Inflammatory macrophage treated with lipopolysaccharide for 1 hour (primary cell): ENCODE data around the gene NPW.
"Not testable (repeated sequence)": the region's sequence is repeated elsewhere in the genome, so short reads cannot be mapped to it uniquely, and the experiment has no call there.

ENCODE experiments used
- DNase-seq, 2 donors: peaks; one replicate each; pipeline ENCODE4 v3.0.0-alpha.2; 2020 to 2022

The NPW gene

DNA sequence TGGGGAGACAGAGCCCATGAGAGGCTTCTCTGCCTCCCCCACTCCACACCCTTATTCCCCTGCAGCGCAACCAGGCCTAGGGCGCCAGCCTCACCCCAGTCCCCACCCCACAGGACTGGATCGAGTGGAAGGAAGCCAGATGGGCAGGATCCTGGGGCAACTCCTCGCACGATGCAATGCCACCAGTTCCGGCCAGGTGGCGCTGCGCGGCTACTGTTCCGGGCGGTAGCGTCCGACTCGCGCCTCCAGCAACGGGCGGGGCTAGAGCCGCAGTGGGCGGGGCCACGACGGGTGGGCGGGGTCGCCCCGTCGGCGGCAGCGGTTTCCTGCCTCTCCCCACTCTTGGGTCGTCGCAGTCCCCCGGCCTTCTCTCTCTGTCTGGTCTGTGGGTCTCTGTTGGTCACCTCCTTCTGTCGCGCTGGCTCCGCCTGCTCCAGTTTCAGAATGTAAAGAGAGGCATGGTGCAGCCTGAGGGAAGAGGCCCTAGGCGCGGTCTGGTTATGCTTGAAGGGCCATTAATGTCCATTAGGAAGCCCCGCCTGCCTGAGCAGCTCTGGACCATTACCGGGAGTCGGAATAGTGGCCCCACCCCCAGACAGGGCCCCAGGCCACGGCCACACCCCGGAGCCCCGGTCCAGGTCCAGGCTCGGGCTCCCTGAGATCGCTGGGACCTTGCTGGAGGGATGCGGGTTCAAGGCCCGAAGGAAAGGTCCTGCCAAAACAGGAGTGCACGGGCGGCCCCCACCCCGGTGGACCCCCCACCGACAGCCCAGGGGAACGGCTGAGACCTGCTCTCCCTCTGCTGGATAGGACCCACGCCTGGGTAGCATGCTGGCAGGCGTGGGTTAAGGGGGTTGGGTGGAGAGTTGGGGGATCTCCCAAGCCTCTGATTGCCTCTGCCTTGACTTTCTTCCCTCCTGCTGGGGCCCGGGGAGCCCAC is 3.8 kb downstream of the NPW start:
- DNase-seq: peak; percentile 74 to 99

GRCh38 chr16:2024032-2024420 is 4.4 kb downstream of the NPW start:
- no peak for DNase-seq

DNA sequence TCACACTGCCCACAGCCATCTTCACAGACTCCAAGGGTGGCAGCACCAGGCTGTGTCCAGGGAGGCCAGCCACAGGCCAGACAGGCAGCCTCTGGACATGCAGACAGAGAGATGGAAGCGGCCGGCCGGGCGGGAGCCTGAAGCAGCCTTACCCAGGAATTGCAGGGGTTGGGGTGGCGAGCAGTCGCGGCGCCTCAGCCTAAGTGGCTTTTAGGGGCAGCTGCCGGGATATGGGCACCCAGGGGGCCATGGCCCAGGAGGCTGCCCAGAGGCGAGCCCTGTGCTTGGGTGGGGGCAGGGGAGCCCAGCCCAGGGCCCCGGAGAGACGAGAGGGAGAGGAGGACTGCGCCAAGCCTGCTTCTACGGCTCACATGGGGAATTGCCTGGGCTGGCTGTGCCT is 5.7 kb downstream of the NPW start:
- no peak for DNase-seq

GRCh38 chr16:2025878-2026460 is 6.4 kb downstream of the NPW start:
- DNase-seq: no peak

- no peak for DNase-seq
These were observed 7.0 kb downstream of the NPW start, which contains the start of gene NHERF2 for GRCh38 chr16:2026461-2027023. NHERF2 (plus strand) TSS chr16:2026902; CDS start chr16:2027006, 104 bp downstream.

GRCh38 chr16:2027024-2028010 is 7.7 kb downstream of the NPW start:
- no peak for DNase-seq

- DNase-seq: no peak
These were observed 8.6 kb downstream of the NPW start for GRCh38 chr16:2028146-2028545.

- no peak for DNase-seq
These were observed 9.1 kb downstream of the NPW start for GRCh38 chr16:2028620-2029220.

- DNase-seq: no peak
These were observed 9.8 kb downstream of the NPW start for GRCh38 chr16:2029350-2029749.

GRCh38 chr16:2030036-2030435 is 10.5 kb downstream of the NPW start:
- no peak for DNase-seq

DNA sequence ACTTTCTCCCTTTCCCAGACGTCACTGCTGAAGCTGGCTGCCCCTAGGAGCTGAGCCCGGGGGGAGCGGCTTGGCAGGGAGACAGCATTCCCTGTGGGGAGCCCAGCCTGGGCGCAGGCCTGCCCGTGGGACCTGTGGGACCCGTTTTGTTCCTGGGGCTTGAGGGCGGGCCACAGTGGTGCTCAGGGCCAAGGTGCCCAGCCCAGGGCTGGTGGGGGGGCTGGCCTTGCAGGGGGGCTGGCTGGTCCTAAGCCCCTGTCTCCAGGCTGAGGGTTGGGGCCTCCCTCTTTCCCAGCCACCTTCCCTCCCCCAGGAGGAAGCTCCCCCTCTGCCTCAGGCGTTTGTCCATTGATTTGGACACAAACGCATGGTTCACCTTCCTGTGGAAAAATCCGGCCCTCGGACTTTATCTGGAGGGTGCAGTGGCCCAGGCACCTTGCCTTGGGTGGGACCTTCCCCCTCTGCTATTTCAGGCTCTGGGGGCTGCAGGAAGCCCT is 11.5 kb downstream of the NPW start:
- DNase-seq: no peak

DNA sequence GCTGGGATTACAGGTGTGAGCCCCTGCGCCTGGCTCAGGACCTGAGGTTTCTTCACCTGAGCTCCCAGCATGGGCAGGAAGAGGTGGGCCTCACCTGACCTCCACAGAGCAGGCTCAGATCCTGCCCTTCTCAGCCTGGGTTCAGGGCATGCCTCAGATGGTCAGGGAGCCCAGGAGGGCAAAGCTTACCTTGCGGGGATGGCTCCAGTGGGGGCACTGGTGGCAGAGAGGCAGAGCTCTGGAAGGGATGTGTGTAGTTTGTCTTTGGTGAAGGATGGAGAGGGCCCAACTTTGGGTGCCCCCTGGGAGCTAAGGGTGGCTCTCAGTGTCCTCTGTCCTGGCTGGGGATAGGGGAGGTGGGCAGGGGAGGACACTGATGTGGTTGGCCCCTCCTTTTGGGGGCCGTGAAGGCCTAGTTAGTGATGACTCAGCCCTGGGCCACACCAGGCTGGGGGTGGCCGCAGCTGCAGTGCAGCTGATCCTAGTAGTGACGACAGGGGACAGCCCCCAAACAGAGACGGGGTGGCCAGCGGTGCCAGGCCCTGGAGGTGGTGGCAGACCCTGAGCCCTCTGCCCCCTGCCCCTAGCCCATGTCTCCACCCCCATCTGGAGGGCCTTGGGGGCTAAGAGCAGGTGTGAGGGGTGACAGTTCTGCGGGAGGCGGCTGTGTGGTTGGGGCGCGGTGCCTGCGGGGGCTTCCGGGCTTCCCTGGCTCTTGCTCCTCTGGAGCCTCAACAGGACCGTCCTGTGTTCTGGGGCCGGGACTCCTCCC is 12.9 kb downstream of the NPW start:
- no peak for DNase-seq

DNA sequence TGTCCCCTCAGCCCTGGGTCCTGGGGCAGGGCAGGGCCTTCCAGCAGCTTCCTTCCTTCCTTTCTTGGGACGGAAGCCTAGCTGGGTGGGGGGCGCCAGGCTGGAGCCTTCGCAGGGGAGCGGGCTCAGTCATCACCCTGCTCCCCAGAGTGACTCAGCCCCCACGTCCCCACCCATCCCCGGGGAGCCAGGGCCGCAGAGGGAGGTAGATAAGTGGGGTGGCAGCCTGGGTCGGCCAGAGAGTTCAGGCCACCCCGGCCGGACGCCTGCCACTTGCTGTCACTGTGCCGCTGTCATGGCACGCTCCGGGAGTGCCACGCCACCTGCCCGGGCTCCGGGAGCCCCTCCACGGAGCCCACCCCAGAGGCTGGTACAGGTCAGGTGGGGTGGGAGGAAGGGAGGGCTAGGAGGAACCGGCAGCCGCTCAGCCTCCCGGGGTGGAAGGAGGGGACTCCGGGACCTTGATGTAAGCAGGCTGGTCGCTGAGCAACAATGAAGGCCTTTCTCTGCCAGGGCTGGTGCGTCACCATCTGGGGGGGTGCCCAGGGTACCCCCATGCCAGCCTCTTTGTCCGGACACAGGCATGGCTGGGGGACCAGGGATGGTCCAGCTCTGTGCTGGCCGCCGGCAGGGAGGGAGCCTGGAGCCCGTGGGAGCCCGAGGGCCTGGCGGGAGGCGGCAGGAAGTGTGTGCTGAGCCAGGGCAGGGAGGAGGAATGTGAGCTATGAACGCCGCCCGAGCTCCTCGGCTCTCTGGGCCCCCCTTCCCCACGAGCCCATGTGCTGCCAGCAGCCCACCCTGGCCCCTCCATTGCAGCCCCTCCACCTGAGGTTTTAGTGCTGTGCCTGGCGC is 13.7 kb downstream of the NPW start:
- DNase-seq: no peak

DNA sequence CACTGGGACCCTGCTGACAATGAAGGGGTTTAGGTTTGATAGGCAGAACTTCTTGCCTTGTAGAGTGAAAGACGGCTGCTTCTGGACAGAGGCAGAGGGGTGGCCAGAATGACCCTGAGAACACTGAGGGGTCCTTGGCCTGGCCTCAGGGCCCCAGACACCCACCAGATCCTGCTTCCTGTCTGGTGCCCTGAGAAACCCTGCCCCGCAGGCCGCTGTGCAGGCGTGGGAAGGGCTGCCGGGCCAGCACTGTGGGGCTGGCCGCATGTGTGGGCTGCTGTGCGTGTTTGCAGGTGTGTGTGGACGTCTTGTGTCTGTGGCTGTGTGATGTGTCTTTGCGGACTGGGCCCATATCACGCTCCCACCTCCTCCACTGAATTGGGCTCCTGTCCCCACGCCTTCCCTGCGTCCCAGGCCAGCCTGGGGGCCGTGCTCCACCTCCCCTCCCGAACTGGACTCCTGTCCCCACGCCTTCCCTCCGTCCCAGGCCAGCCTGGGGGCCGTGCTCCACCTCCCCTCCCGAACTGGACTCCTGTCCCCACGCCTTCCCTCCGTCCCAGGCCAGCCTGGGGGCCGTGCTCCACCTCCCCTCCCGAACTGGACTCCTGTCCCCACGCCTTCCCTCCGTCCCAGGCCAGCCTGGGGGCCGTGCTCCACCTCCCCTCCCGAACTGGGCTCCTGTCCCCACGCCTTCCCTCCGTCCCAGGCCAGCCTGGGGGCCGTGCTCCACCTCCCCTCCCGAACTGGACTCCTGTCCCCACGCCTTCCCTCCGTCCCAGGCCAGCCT is 14.5 kb downstream of the NPW start:
- DNase-seq: not testable (repeated sequence)

GRCh38 chr16:2034696-2035430 is 15.3 kb downstream of the NPW start:
- DNase-seq: no peak

GRCh38 chr16:2035431-2036199 is 16.0 kb downstream of the NPW start:
- no peak for DNase-seq

- no peak for DNase-seq
These were observed 16.8 kb downstream of the NPW start for GRCh38 chr16:2036200-2036966.
